HG03565 (cell line): ENCODE measurements around the gene MEA1.
A peak's percentile ranks its signal among the peaks of the same experiment; 100 is the strongest.
"Not testable (repeated sequence)": the region's sequence is repeated elsewhere in the genome, so short reads cannot be mapped to it uniquely, and the experiment has no call there.

Experiments
- ATAC-seq: cut with Tn5 transposase; IDR thresholded peaks from one replicate; pipeline ENCODE4 v1.9.1; 2021; ENCODE audit warnings: mild to moderate bottlenecking, moderate library complexity; ENCODE audit not compliant: unreplicated experiment

Gene MEA1

GRCh38 chr6:43013843-43014433, at the start of gene MEA1, which contains the start of gene KLHDC3:
TSS of gene MEA1 (minus strand) at chr6:43013946. CDS start at chr6:43013813, 133 bp downstream.
TSS of gene KLHDC3 (plus strand) at chr6:43014249. CDS start at chr6:43017193, 2,944 bp downstream.
- peak; percentile 82 for ATAC-seq

GRCh38 chr6:43062818-43063217, 49.1 kb upstream of the MEA1 start:
- no peak for ATAC-seq

GRCh38 chr6:43061861-43062260, 48.1 kb upstream of the MEA1 start:
- no peak for ATAC-seq

GRCh38 chr6:43060755-43061633, 47.2 kb upstream of the MEA1 start:
- no peak for ATAC-seq

- no peak for ATAC-seq
Observed at GRCh38 chr6:43060034-43060754, 46.4 kb upstream of the MEA1 start.

GRCh38 chr6:43059168-43060033, 45.7 kb upstream of the MEA1 start, which contains the start of the genes KLC4 and MRPL2:
TSS of gene KLC4 (plus strand) at chr6:43059631. CDS start at chr6:43061336, 1,705 bp downstream.
TSS of gene MRPL2 (minus strand) at chr6:43059434. CDS start at chr6:43059381, 53 bp downstream.
- peak; percentile 81 for ATAC-seq

- no peak for ATAC-seq
Observed at GRCh38 chr6:43058531-43058930, 44.8 kb upstream of the MEA1 start.

GRCh38 chr6:43055966-43056365, 42.2 kb upstream of the MEA1 start:
- ATAC-seq: no peak

- no peak for ATAC-seq
Observed at GRCh38 chr6:43054206-43054943, 40.6 kb upstream of the MEA1 start.

GRCh38 chr6:43053545-43054205, 39.9 kb upstream of the MEA1 start, which contains the start of gene CUL7:
TSS of gene CUL7 (minus strand) at chr6:43053851. CDS start at chr6:43052788, 1,063 bp downstream.
- ATAC-seq: peak; percentile 57

GRCh38 chr6:43052842-43053544, 39.2 kb upstream of the MEA1 start:
- ATAC-seq: no peak

GRCh38 chr6:43052225-43052841, 38.6 kb upstream of the MEA1 start:
- no peak for ATAC-seq

- no peak for ATAC-seq
Observed at GRCh38 chr6:43050981-43051380, 37.2 kb upstream of the MEA1 start.

GRCh38 chr6:43047998-43048397, 34.3 kb upstream of the MEA1 start:
- ATAC-seq: no peak

- ATAC-seq: no peak
Observed at GRCh38 chr6:43045371-43045930, 31.7 kb upstream of the MEA1 start.

GRCh38 chr6:43043310-43043709, 29.6 kb upstream of the MEA1 start:
- no peak for ATAC-seq

GRCh38 chr6:43041475-43041874, 27.7 kb upstream of the MEA1 start:
- ATAC-seq: not testable (repeated sequence)
